Left forelimb (tissue), 1 donor: ENCODE data around the gene NPFF.

Source experiments
- DNase-seq: peaks from one replicate; pipeline ENCODE4 v3.0.0-alpha.2; 2018; ENCODE audit warnings: low spot score

NPFF gene

GRCh38 chr12:53474819-53475218 lies 32.5 kb downstream of the NPFF start:
- DNase-seq = no peak

DNA sequence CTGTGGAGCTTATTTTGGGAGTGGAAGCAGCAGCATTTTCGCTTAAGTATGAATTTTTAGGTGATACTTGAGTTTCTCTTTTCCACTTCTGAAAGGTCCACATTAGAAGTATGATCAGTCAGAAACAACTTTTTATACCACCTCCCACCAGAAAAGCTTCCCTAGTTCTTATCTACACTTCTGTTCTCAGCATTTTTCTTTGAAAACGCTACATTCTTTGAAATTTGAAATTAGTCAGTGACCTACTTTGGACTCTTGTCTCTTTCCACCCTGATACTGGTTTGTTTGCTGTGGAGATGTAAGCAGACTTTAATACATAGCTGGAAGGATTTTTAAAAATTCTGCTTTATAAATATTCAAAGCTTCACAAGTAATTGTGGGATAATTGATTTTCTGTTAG lies 33.2 kb downstream of the NPFF start:
- DNase-seq = no peak

DNA sequence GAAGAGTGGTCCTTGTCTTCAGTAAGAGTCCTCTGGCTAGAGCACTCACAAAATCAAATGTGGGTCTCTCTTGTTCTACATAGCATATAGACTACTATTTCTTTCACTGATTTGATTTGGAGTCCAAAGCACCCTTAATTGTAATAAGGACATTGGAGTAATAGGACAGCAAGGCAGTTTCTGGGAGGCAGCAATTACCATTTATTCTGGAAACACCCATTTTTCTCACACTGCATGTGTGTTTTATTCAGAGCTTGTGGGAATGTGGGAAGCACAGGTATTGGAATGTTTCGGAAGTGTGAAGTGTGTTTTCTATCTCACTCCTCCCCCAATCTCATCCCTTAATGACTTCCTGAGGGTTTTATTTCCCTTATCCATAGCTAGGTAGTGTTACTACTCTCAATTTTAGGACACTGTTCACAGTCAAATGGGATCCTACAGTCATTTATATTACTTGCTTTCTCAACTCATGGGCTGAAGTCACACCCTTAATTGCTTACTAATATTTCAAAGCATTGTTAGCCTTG lies 35.2 kb downstream of the NPFF start:
- no peak for DNase-seq

DNA sequence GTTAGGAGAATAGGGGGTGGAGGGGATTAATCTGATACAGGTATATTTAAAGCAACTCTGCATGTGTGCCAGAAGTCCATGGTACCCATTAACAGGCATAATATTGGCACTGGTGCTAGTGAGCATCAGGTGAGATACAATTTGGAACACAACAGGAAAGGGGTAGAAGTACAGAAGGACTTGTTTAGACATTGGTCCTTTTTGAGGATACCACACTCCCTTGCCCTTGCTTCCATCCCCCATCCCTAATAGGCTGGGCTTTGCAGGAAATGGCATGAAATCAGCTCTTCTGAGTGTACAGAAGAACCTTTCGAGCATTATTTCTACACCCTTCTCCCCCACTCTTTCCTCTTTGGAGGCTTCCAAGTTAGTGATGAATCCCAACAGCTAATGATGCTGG lies 39.0 kb downstream of the NPFF start:
- no peak for DNase-seq

DNA sequence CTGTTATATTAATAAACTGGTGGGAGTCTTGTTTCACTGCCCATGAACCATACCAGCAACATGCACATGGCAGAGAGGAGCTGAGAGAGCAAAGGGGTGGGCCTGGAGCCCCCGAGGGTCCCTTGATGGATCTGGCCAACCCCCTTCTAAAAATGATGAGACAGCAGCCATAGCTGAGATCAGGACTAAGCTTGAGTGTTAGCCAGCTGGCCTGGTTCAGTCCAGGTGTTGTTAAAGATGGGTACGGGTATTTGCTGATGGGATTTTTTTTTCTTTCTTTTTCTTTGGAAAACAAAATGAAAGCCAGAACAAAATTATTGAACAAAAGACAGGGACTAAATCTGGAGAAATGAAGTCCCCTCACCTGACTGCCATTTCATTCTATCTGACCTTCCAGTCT lies 39.4 kb downstream of the NPFF start:
- DNase-seq = no peak

- no peak for DNase-seq
Observed at GRCh38 chr12:53467082-53467481, 40.2 kb downstream of the NPFF start.

DNA sequence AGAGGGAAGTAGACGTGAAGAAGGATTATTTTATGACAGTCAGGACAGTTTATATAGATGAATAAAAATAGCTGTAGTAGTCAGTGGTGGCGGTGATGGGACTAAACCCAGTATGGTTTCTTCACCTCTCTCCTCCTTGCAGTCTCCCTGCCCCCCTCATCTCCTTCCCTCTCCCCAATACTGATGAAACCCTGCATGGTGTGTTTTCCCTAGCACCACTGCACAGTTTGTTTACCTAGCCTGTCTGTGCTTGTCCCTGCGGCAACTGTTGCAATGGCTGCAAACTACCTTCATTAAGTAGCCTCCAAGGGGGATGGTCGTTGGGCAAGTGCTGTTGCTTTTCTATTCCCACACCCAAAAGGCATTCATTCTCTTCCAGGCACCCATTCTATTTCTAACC lies 40.6 kb downstream of the NPFF start:
- no peak for DNase-seq

DNA sequence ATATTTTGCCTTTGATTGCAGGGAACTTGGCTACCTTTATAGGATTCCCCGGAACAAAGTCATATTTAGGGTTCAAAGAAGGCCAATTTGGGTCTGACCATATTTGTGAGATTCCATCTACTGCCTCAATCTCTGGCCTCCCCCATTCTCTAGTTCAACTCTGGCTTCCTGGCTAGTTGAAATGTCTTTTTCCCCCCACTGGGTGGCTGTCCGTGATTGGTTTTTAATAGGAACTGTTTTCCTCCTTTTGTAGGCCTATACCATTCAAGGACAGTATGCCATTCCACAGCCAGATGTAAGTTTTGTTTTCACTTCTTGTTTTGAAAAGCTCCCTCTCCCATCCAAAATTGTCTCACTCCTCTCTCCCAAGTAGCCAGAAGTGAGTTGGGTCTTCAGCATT lies 41.6 kb downstream of the NPFF start:
- DNase-seq = no peak

- DNase-seq = no peak
Observed at GRCh38 chr12:53464685-53465418, 42.4 kb downstream of the NPFF start.

DNA sequence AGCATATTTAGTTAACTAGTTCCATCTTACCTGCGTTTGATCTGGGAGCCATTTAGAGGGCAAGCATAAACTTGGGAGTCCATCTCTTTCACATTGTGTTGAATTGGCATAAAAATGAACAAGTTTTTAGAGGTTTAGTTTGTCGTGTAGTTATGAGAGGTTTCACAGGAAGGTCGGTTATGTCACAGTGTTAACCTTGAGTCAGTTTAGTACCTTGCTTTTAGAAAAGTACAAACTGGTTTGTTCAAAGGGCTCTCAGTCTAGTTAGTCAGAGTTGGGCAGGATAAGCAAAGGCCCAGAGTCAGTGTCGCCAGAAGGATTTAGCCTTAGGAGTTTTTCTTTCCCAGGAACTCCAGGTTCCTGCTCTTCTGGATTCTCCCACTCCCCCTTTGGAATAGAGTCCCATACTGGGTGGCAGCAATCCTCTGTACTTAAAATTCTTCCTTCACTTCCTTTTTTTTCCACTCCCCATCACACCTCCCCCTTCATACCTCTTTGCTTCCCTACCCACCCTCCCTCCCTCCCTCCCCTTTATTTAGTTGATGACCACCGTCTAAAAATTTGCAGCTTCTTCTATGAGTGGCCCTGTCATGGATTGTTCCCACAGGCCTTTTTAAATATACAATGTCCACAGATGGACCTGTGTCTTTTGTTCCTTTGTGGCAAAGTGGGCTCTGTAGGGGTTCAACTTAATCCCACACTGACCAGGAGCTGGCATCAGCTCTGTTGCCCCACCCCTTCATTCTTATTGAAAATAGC lies 43.3 kb downstream of the NPFF start:
- no peak for DNase-seq

- DNase-seq = no peak
Observed at GRCh38 chr12:53462935-53463334, 44.3 kb downstream of the NPFF start.

DNA sequence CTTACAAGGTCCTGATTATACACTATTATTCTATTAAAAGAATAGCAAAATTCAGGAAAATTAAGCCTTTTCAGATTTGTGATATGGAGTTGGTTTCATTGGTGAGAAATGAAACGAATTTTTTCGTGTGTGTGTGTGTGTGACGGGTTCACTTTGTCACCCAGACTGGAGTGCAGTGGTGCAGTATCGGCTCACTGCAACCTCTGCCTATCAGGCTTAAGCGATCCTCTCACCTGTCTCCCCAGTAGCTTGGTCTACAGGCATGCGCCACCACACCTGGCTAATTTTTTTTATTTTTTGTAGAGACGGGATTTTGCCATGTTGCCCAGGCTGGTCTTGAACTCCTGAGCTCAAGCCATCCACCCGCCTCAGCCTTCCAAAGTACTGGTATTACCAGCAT lies 45.7 kb downstream of the NPFF start:
- DNase-seq = no peak

DNA sequence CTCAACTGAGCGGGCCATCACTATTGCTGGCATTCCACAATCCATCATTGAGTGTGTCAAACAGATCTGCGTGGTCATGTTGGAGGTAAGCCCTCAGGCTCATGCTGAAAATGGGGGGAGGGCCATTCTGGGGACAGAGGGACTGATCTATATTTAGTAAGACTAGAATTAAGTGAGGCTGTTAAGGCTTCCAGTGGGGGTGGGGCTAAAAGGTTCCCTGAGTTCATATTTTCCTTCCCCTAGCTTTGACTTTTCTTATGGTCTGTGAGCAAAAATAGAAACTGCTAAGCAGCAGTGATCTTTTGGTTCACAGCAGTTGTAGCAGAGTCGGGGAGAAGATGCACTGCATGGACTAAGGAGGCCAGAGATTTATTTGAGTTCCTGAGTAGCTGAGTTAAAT lies 46.2 kb downstream of the NPFF start:
- DNase-seq = no peak

- no peak for DNase-seq
Observed at GRCh38 chr12:53459097-53459496, 48.2 kb downstream of the NPFF start.
